Neural progenitor cell (in vitro differentiated cells): Measurements from ENCODE around the gene ERMP1. TPM values are rescaled to one million over a fixed set of nuclear protein-coding genes. Genes with fewer than 3 reads are reported as not detected.
A peak's percentile ranks its signal among the peaks of the same experiment; 100 is the strongest.

Experiments
- DNase-seq: peaks from one replicate; pipeline ENCODE4 v3.0.0-alpha.2; 2016; ENCODE audit warnings: low spot score
- H2AFZ ChIP-seq: fragments of 200-600 bp; sonication (generic); replicated peaks from 2 replicates; pipeline ENCODE4 v1.6.1; 2016; ENCODE audit warnings: antibody characterized with exemption
- H3F3A ChIP-seq: fragments of 200-600 bp; sonication (generic); 2 replicates; pipeline ENCODE4 v1.6.1; 2016; ENCODE audit warnings: antibody characterized with exemption, low read depth
- H3K27ac ChIP-seq: fragments of 200-600 bp; sonication (generic); 2 replicates; pipeline ENCODE4 v1.5.1; 2016; ENCODE audit warnings: mild to moderate bottlenecking
- H3K27me3 ChIP-seq: fragments of 200-600 bp; sonication (generic); 2 replicates; pipeline ENCODE4 v1.6.1; 2016; ENCODE audit warnings: mild to moderate bottlenecking, moderate library complexity
- H3K36me3 ChIP-seq: fragments of 200-600 bp; sonication (generic); 2 replicates; pipeline ENCODE4 v1.5.1; 2016
- H3K4me1 ChIP-seq: fragments of 200-600 bp; sonication (generic); 2 replicates; pipeline ENCODE4 v1.6.1; 2016; ENCODE audit warnings: mixed run types
- H3K4me2 ChIP-seq: fragments of 200-600 bp; sonication (generic); 2 replicates; pipeline ENCODE4 v1.6.1; 2016
- H3K4me3 ChIP-seq: fragments of 200-600 bp; sonication (generic); 2 replicates; pipeline ENCODE4 v1.5.1; 2016
- H3K79me2 ChIP-seq: fragments of 200-600 bp; sonication (generic); 2 replicates; pipeline ENCODE4 v1.6.1; 2016; ENCODE audit warnings: low read depth
- H3K9ac ChIP-seq: fragments of 200-600 bp; sonication (generic); 2 replicates; pipeline ENCODE4 v1.6.1; 2016
- H3K9me3 ChIP-seq: fragments of 200-600 bp; sonication (generic); 2 replicates; pipeline ENCODE4 v1.5.1; 2016; ENCODE audit warnings: low read depth
- H4K20me1 ChIP-seq: fragments of 200-600 bp; sonication (generic); 2 replicates; pipeline ENCODE4 v1.6.1; 2016; ENCODE audit warnings: low read depth
- H3K27ac Mint-ChIP-seq: 3 replicates; pipeline ENCODE4 v1.8.0; 2021; ENCODE audit warnings: mixed read lengths
- H3K27me3 Mint-ChIP-seq: 2 replicates; pipeline ENCODE4 v1.8.0; 2022; ENCODE audit warnings: low read depth, mild to moderate bottlenecking, inconsistent platforms, moderate library complexity, mixed read lengths; ENCODE audit not compliant: insufficient read depth
- H3K36me3 Mint-ChIP-seq: 3 replicates; pipeline ENCODE4 v1.8.0; 2021; ENCODE audit warnings: mixed read lengths
- H3K4me1 Mint-ChIP-seq: 3 replicates; pipeline ENCODE4 v1.8.0; 2021; ENCODE audit warnings: mixed read lengths
- H3K4me3 Mint-ChIP-seq: 3 replicates; pipeline ENCODE4 v1.8.0; 2021; ENCODE audit warnings: mild to moderate bottlenecking, moderate library complexity, mixed read lengths
- H3K9me3 Mint-ChIP-seq: 3 replicates; pipeline ENCODE4 v1.8.0; 2020; ENCODE audit warnings: mixed read lengths
- CTCF ChIP-seq: fragments of 200-600 bp; sonication (generic); IDR thresholded peaks from 2 replicates; pipeline ENCODE4 v1.5.1; 2017; ENCODE audit warnings: antibody characterized with exemption, mild to moderate bottlenecking
- EZH2 ChIP-seq: fragments of 200-600 bp; sonication (generic); IDR thresholded peaks from 2 replicates; pipeline ENCODE4 v1.6.1; 2017; ENCODE audit warnings: antibody characterized with exemption, mild to moderate bottlenecking, moderate library complexity
- EZH2phosphoT487 ChIP-seq: fragments of 200-600 bp; sonication (generic); IDR thresholded peaks from 2 replicates; pipeline ENCODE4 v1.6.1; 2017; ENCODE audit warnings: antibody characterized with exemption
- total RNA-seq: library from RNA; depleted of rRNA; stranded (reverse); fragments of >200 nt; gene quantifications from 2 replicates; pipeline ENCODE4 v1.2.3, GENCODE V29; 2015; ENCODE audit warnings: low replicate concordance

Gene ERMP1
- total RNA-seq, 1 donor from 2014 or later: 25.5 TPM

GRCh38 chr9:5838884-5839571 lies 6.1 kb upstream of the ERMP1 start:
- H3K27ac ChIP-seq: no peak overlapping the region
- no peaks in the 10 kb centered on the region for H4K20me1 ChIP-seq
- no peak overlapping the region for H3K4me3 ChIP-seq
- no peak overlapping the region for H3K4me2 ChIP-seq
- no peak overlapping the region for H3K9ac ChIP-seq
- no peaks in the 10 kb centered on the region for H3K27me3 ChIP-seq
- Mint-ChIP-seq H3K27ac (no peak overlapping the region), H3K36me3 (no peaks in the 10 kb centered on the region), H3K4me1 (peaks cover 7% of the 10 kb centered on the region), H3K4me3 (no peak overlapping the region), H3K9me3 (no peaks in the 10 kb centered on the region), H3K27me3 (peaks cover 2% of the 10 kb centered on the region)
- H3K79me2 ChIP-seq: no peaks in the 10 kb centered on the region
- H3F3A ChIP-seq: no peaks in the 10 kb centered on the region
- H2AFZ ChIP-seq: no peak overlapping the region
- H3K9me3 ChIP-seq: no peaks in the 10 kb centered on the region
- TF ChIP-seq CTCF (no peak), EZH2phosphoT487 (no peak), EZH2 (no peak)
- DNase-seq: no peak
- H3K36me3 ChIP-seq: no peaks in the 10 kb centered on the region
- peaks cover 12% of the 10 kb centered on the region for H3K4me1 ChIP-seq

DNA sequence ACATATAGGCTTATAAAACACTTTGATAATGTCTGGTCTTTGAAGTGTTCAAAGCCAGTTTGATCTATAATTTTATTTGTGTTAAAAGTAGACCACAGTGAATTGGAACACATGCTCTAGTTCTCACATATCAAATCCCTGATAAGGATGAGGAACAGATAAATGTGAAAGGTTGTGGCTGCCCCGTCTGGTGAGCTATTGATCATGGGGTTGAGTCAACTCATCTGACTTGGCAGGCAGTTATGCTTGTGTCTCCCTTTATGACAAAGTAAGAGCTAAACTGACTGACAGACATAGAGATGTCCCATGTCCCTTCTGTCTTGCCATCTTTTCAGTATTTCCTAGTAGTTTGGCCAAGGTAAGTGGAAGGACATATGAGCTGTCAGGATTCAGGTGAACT lies 2.9 kb upstream of the ERMP1 start:
- no peaks in the 10 kb centered on the region for H3K9me3 ChIP-seq
- Mint-ChIP-seq H3K27me3 (peaks cover 4% of the 10 kb centered on the region), H3K27ac (no peak overlapping the region), H3K4me3 (no peak overlapping the region), H3K4me1 (peaks cover 10% of the 10 kb centered on the region), H3K9me3 (no peaks in the 10 kb centered on the region), H3K36me3 (no peaks in the 10 kb centered on the region)
- H3K27me3 ChIP-seq: peaks cover 9% of the 10 kb centered on the region
- no peak for DNase-seq
- H4K20me1 ChIP-seq: no peaks in the 10 kb centered on the region
- TF ChIP-seq CTCF (no peak), EZH2phosphoT487 (no peak), EZH2 (no peak)
- H3F3A ChIP-seq: peaks cover 7% of the 10 kb centered on the region
- H3K27ac ChIP-seq: no peak overlapping the region
- no peak overlapping the region for H2AFZ ChIP-seq
- H3K9ac ChIP-seq: no peak overlapping the region
- no peak overlapping the region for H3K4me3 ChIP-seq
- peaks cover 11% of the 10 kb centered on the region for H3K4me1 ChIP-seq
- H3K4me2 ChIP-seq: no peak overlapping the region
- no peaks in the 10 kb centered on the region for H3K36me3 ChIP-seq
- H3K79me2 ChIP-seq: no peaks in the 10 kb centered on the region

DNA sequence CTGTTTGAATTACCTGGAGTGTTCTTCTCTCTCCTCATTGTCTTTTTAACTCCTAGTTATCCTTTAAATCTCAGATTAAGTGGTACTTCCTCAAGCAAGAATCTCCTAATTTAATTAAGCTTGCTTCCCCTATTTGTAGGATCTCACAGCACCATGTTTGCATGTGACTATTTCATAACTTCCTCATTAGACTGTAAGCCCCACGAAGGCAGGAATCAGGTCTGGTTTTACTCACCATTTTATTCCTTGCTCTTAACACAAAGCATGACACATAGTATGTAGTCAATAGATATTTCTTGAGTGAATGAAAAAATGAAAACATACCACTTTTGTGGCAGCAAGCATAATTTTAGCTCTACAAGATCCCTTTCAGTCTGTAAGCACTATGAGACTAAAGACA lies 1.3 kb upstream of the ERMP1 start:
- peak overlapping the region; percentile 48 for H2AFZ ChIP-seq
- H3K79me2 ChIP-seq: no peaks in the 10 kb centered on the region
- peaks cover 7% of the 10 kb centered on the region for H3F3A ChIP-seq
- Mint-ChIP-seq H3K9me3 (no peaks in the 10 kb centered on the region), H3K27me3 (peaks cover 4% of the 10 kb centered on the region), H3K27ac (no peak overlapping the region), H3K36me3 (no peaks in the 10 kb centered on the region), H3K4me3 (peak overlapping the region; percentile 70), H3K4me1 (peaks cover 10% of the 10 kb centered on the region)
- H3K36me3 ChIP-seq: no peaks in the 10 kb centered on the region
- no peak overlapping the region for H3K27ac ChIP-seq
- no peaks in the 10 kb centered on the region for H3K9me3 ChIP-seq
- peaks cover 11% of the 10 kb centered on the region for H3K4me1 ChIP-seq
- H3K4me2 ChIP-seq: no peak overlapping the region
- TF ChIP-seq CTCF (no peak), EZH2 (no peak), EZH2phosphoT487 (no peak)
- H4K20me1 ChIP-seq: no peaks in the 10 kb centered on the region
- H3K27me3 ChIP-seq: peaks cover 9% of the 10 kb centered on the region
- no peak for DNase-seq
- H3K4me3 ChIP-seq: no peak overlapping the region
- no peak overlapping the region for H3K9ac ChIP-seq
